Activated CD8-positive, alpha-beta T cell treated with anti-CD3 and anti-CD28 coated beads for 36 hours (primary cell): ENCODE measurements around the gene RFX3. TPM values are rescaled to one million over a fixed set of nuclear protein-coding genes. Genes with fewer than 3 reads are reported as not detected.

Experiments
- ATAC-seq: fragments of 200-7000 bp; cut with Tn5 transposase; one replicate; pipeline ENCODE4 v1.10.0; 2021; ENCODE audit warnings: mild to moderate bottlenecking, moderate library complexity
- CTCF ChIA-PET: fragments of 350-600 bp; sonication (Branson Sonifier 250); formaldehyde crosslinking; loops from one replicate; lab custom pipeline; 2021; ENCODE audit warnings: antibody characterized with exemption; lab: Charles Lee
- POLR2A ChIA-PET: fragments of 350-600 bp; sonication (Branson Sonifier 250); formaldehyde crosslinking; loops from one replicate; lab custom pipeline; 2021; ENCODE audit warnings: antibody characterized with exemption; lab: Charles Lee
- DNase-seq: peaks from one replicate; pipeline ENCODE4 v3.0.0-alpha.2; 2020
- H3K27ac Mint-ChIP-seq: one replicate; pipeline ENCODE4 v1.8.0; 2021; ENCODE audit warnings: mild to moderate bottlenecking, mixed read lengths
- H3K27me3 Mint-ChIP-seq: one replicate; pipeline ENCODE4 v1.8.0; 2021; ENCODE audit warnings: mixed read lengths
- H3K36me3 Mint-ChIP-seq: one replicate; pipeline ENCODE4 v1.8.0; 2021; ENCODE audit warnings: low read depth, mixed read lengths
- H3K4me1 Mint-ChIP-seq: one replicate; pipeline ENCODE4 v1.8.0; 2021; ENCODE audit warnings: low read depth, mixed read lengths
- H3K4me3 Mint-ChIP-seq: one replicate; pipeline ENCODE4 v1.8.0; 2021; ENCODE audit warnings: mild to moderate bottlenecking, moderate library complexity, mixed read lengths
- H3K9me3 Mint-ChIP-seq: one replicate; pipeline ENCODE4 v1.8.0; 2021; ENCODE audit warnings: mixed read lengths
- intact Hi-C: fragments of 100-400 bp; cut with micrococcal nuclease; formaldehyde crosslinking; loops from one replicate; pipeline ENCODE4 v1.10.0; 2022
- total RNA-seq, 2 experiments: library from RNA; stranded (reverse); gene quantifications; one replicate each; pipeline ENCODE4 v1.2.3, GENCODE V29; 2021
- TF ChIP-seq, protein P1 (sequence below): fragments of 200-600 bp; IDR thresholded peaks from one replicate; pipeline ENCODE4 v1.8.0; 2022; ENCODE audit warnings: antibody characterized with exemption, mild to moderate bottlenecking

Gene RFX3
- total RNA-seq, 2 experiments from 2014 or later, result 10.3 to 12.3 TPM

DNA sequence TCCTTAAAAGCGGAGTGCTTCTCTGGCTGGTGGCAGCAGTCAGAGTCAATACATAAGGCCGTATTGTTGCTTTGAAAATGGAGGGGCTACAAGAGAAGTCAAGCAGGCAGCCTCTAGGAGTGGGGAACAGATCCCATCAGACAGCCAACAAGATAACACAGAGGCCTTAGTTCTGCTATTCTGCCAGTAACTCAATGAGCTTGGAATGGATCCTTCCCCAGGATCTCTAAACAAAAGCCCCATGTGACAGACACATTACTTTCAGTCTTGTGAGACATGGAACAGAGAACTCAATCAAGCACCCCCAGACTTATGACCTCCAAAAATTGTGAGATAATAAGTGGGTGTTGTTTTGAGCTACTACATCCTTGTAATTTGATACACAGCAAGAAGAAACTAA lies 158.6 kb downstream of the RFX3 start:
- DNase-seq, result no peak

DNA sequence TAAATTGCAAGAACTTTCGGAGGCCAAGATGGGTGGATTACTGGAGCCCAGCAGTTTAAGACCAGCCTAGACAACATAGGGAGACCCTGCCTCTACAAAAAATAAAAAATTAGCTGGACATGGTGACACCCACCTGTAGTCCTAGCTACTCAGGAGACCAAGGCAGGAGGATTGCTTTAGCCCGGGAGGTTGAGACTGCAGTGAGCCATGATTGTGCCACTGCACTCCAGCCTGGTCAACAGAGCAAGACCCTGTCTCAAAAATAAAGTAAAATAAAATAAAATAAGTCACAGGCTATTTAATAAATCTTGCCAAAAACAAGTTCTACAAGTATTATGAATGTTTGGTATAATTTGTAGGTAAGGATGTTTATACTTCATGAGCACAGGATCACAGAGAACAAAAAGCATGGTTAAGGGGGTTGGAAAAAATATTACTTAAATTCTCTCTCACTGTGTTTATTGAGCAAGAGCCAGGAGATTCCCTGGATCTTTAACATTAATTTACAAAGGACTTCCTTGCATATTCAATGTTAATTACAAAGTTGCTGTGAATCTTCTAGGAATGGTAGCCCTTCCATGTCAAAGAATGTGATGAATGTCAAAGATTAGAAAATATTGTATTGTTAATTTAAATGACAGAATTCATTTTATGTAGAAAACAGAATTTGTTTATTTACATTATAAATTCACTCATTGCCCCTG lies 164.0 kb downstream of the RFX3 start:
- ChIA-PET CTCF (no interaction called here), POLR2A (interaction anchor here (0.7 kb wide), 1 partner anchor 407 kb away, joined by 3 read pairs; no protein-coding TSS in a partner anchor)
- no peak overlapping the region for H3K4me3 Mint-ChIP-seq
- H3K36me3 Mint-ChIP-seq, result peaks cover 12% of the 10 kb centered on the region
- H3K27me3 Mint-ChIP-seq, result no peaks in the 10 kb centered on the region
- intact Hi-C loops, result no loop called here
- TF ChIP-seq, protein P1, sequence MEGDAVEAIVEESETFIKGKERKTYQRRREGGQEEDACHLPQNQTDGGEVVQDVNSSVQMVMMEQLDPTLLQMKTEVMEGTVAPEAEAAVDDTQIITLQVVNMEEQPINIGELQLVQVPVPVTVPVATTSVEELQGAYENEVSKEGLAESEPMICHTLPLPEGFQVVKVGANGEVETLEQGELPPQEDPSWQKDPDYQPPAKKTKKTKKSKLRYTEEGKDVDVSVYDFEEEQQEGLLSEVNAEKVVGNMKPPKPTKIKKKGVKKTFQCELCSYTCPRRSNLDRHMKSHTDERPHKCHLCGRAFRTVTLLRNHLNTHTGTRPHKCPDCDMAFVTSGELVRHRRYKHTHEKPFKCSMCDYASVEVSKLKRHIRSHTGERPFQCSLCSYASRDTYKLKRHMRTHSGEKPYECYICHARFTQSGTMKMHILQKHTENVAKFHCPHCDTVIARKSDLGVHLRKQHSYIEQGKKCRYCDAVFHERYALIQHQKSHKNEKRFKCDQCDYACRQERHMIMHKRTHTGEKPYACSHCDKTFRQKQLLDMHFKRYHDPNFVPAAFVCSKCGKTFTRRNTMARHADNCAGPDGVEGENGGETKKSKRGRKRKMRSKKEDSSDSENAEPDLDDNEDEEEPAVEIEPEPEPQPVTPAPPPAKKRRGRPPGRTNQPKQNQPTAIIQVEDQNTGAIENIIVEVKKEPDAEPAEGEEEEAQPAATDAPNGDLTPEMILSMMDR, result no peak
- ATAC-seq (no peak), DNase-seq (no peak)
- peaks cover 4% of the 10 kb centered on the region for H3K4me1 Mint-ChIP-seq
- peaks cover 10% of the 10 kb centered on the region for H3K9me3 Mint-ChIP-seq
- H3K27ac Mint-ChIP-seq, result no peak overlapping the region

More for the DNA sequence above, 158.6 kb downstream of the RFX3 start:
- intact Hi-C loops, result no loop called here
- ChIA-PET CTCF (no interaction called here), POLR2A (no interaction called here)
- Mint-ChIP-seq H3K9me3 (peaks cover 2% of the 10 kb centered on the region), H3K4me3 (no peak overlapping the region), H3K36me3 (peaks cover 1% of the 10 kb centered on the region), H3K4me1 (peaks cover 21% of the 10 kb centered on the region), H3K27me3 (no peaks in the 10 kb centered on the region), H3K27ac (no peak overlapping the region)
- TF ChIP-seq, protein P1, result no peak
- no peak for ATAC-seq

DNA sequence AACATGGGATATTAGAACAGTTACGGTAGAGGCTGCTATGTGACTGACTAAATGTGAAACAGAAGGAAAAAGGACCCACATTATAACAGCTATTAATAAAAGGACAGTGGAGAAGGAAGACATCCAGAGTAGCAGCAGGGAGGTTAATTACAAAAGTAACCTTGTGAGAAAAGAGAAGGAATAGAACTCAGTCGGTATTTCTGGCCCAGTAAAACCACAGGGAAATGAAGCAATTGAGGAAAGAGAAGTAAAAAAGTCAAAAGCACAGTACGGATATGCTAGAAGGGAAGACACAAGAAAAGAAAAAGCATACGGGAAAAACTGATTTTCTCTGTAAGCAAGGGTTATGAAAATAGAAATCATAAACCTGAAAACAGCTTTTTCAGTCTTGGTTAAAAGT lies 164.7 kb downstream of the RFX3 start:
- Mint-ChIP-seq H3K9me3 (peaks cover 10% of the 10 kb centered on the region), H3K4me1 (peaks cover 1% of the 10 kb centered on the region), H3K27me3 (no peaks in the 10 kb centered on the region), H3K4me3 (no peak overlapping the region), H3K27ac (no peak overlapping the region), H3K36me3 (peaks cover 13% of the 10 kb centered on the region)
- ATAC-seq, result no peak
- no peak for DNase-seq
- POLR2A ChIA-PET, result no interaction called here
- TF ChIP-seq, protein P1, result no peak
- intact Hi-C loops, result no loop called here
- CTCF ChIA-PET, result no interaction called here

DNA sequence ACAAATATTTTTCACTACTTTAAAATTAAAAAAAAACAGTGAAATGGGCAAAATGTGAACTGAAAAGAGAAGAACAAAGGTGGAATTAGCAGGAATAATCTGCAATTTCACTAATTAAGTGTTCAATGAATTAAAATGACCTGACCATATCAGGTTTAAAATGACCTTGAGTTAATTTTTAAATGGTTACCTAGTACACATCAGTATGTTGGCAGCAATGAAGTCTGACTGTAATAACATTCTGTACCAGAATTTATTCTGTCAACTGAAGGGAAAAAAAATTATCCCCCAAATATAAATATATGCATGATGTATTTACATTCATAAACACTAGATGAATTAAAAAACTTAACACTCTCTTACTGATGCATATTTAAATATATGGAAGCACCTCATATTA lies 165.6 kb downstream of the RFX3 start:
- peaks cover 1% of the 10 kb centered on the region for H3K4me1 Mint-ChIP-seq
- POLR2A ChIA-PET, result no interaction called here

DNA sequence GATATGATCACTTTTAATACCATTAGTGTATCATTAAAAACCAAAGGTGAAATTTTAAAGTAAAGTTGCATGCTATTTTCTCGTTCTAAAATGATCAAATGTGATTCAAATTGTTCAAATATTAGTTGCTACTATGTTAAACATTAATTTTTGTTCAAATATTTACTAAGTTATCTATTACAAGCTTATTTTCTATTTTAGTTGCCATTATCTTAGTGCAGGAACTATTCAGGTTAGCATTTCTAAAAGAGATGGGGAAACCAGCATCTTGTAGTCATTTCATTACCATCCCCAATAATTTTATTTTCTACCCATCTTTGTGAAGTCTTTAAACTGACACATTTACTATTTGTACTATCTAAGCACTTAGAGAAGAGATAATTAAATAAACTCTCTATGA lies 166.0 kb downstream of the RFX3 start:
- no peaks in the 10 kb centered on the region for H3K27me3 Mint-ChIP-seq
- H3K9me3 Mint-ChIP-seq, result peaks cover 10% of the 10 kb centered on the region
- peaks cover 1% of the 10 kb centered on the region for H3K4me1 Mint-ChIP-seq
- ATAC-seq (no peak), DNase-seq (no peak)
- ChIA-PET POLR2A (no interaction called here), CTCF (no interaction called here)
- intact Hi-C loops, result no loop called here
- H3K36me3 Mint-ChIP-seq, result peaks cover 13% of the 10 kb centered on the region
- H3K4me3 Mint-ChIP-seq, result no peak overlapping the region
- TF ChIP-seq, protein P1, result no peak
- H3K27ac Mint-ChIP-seq, result no peak overlapping the region

More for the DNA sequence above, 165.6 kb downstream of the RFX3 start:
- TF ChIP-seq, protein P1, result no peak
- CTCF ChIA-PET, result no interaction called here
- intact Hi-C loops, result no loop called here
- ATAC-seq, result no peak
- Mint-ChIP-seq H3K4me3 (no peak overlapping the region), H3K27ac (no peak overlapping the region), H3K36me3 (peaks cover 13% of the 10 kb centered on the region), H3K9me3 (peaks cover 10% of the 10 kb centered on the region), H3K27me3 (no peaks in the 10 kb centered on the region)
- no peak for DNase-seq
